Parathyroid adenoma (tissue), 2 donors: ENCODE data around the gene HOMER3.

Experiments used
- H2AFZ ChIP-seq: fragments of 300-600 bp; sonication (generic); one replicate; pipeline ENCODE4 v1.7.0; 2017; ENCODE audit warnings: antibody characterized with exemption, mild to moderate bottlenecking
- H3K27ac ChIP-seq: fragments of 300-600 bp; sonication (generic); one replicate; pipeline ENCODE4 v1.7.0; 2017
- H3K27me3 ChIP-seq: fragments of 300-600 bp; sonication (generic); one replicate; pipeline ENCODE4 v1.7.0; 2017; ENCODE audit warnings: low read length; ENCODE audit not compliant: control insufficient read depth, insufficient read depth
- H3K36me3 ChIP-seq: fragments of 300-600 bp; sonication (generic); one replicate; pipeline ENCODE4 v1.7.0; 2017; ENCODE audit warnings: low read length; ENCODE audit not compliant: control insufficient read depth, insufficient read depth
- H3K4me1 ChIP-seq: fragments of 300-600 bp; sonication (generic); one replicate; pipeline ENCODE4 v1.7.0; 2017; ENCODE audit warnings: control low read depth
- H3K4me2 ChIP-seq: fragments of 300-600 bp; sonication (generic); one replicate; pipeline ENCODE4 v1.7.0; 2017; ENCODE audit warnings: low read length
- H3K4me3 ChIP-seq: fragments of 300-600 bp; sonication (generic); one replicate; pipeline ENCODE4 v1.7.0; 2017; ENCODE audit warnings: low read depth, low read length
- H3K79me2 ChIP-seq: fragments of 300-600 bp; sonication (generic); one replicate; pipeline ENCODE4 v1.7.0; 2017; ENCODE audit warnings: control low read depth
- H3K9ac ChIP-seq: fragments of 300-600 bp; sonication (generic); one replicate; pipeline ENCODE4 v1.7.0; 2017; ENCODE audit warnings: mild to moderate bottlenecking
- H3K9me3 ChIP-seq: fragments of 300-600 bp; sonication (generic); one replicate; pipeline ENCODE4 v1.7.0; 2017; ENCODE audit warnings: low read length; ENCODE audit not compliant: control insufficient read depth
- TF ChIP-seq, protein P1 (sequence below): fragments of 300-600 bp; sonication (generic); IDR thresholded peaks from one replicate; pipeline ENCODE4 v1.7.0; 2017; ENCODE audit warnings: antibody characterized with exemption, mild to moderate bottlenecking
- donor health status: primary hyperparathyroidism.

Gene HOMER3

DNA sequence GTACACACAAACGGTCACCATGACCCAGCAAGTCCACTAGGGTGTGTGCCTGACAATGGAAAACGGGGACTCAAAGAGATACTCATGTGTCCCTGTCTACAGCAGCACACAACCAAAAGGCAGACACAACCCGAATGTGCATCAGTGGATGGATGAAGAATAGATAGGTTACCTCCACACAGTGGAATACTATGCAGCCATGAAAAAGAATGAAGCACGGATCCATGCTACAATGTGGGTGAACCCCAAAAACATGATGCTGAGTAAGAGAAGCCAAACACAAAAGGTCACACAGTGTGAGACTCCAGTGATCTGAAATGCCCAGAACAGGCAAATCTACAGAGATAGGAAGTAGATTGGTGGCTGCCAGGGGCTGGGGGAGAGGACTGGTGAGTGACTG, 54.0 kb downstream of the HOMER3 start:
- TF ChIP-seq, protein P1, sequence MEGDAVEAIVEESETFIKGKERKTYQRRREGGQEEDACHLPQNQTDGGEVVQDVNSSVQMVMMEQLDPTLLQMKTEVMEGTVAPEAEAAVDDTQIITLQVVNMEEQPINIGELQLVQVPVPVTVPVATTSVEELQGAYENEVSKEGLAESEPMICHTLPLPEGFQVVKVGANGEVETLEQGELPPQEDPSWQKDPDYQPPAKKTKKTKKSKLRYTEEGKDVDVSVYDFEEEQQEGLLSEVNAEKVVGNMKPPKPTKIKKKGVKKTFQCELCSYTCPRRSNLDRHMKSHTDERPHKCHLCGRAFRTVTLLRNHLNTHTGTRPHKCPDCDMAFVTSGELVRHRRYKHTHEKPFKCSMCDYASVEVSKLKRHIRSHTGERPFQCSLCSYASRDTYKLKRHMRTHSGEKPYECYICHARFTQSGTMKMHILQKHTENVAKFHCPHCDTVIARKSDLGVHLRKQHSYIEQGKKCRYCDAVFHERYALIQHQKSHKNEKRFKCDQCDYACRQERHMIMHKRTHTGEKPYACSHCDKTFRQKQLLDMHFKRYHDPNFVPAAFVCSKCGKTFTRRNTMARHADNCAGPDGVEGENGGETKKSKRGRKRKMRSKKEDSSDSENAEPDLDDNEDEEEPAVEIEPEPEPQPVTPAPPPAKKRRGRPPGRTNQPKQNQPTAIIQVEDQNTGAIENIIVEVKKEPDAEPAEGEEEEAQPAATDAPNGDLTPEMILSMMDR, result no peak
- no peak overlapping the region for H3K9ac ChIP-seq
- no peak overlapping the region for H2AFZ ChIP-seq
- no peak overlapping the region for H3K27ac ChIP-seq
- no peaks in the 10 kb centered on the region for H3K27me3 ChIP-seq
- H3K4me3 ChIP-seq, result no peak overlapping the region
- no peaks in the 10 kb centered on the region for H3K9me3 ChIP-seq
- no peaks in the 10 kb centered on the region for H3K79me2 ChIP-seq
- H3K36me3 ChIP-seq, result no peaks in the 10 kb centered on the region
- H3K4me2 ChIP-seq, result no peak overlapping the region
- H3K4me1 ChIP-seq, result no peaks in the 10 kb centered on the region

DNA sequence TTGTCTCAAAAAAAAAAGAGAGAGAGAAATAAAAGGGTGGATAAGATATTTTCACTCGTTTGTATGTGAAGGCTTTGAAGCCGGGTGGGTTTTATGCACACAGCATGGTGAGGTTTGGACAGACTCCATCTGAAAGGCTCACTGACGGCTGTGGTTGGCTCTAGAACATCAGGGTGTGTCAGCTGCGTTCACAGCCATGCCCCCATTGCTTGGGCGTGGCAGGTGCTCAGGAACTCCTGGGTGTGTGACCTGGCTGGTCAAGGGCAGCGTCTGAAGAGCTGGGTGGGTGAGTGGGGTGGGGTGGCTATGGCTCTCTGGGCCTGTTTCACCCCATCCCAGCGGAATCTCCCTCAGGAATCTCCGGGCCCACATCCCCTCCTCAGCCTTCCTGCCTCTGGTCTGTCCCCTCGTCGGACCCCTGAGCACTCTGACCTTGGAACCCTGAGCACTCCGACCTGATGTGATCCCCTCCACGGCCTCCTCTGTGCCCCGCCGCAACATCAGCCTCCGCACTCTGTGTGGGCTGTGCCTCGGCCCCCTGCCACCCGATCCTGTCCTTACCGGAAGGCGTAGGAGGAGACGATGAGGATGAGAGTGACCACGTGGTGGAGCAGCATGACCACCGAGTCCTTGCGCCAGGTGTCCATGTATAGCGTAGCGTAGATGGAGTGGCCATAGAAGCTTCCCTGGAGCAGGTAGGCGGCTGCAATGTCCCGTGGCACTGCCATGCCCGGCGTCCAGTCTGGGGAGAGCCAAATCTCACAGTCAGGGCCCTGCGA, 57.3 kb downstream of the HOMER3 start:
- no peak overlapping the region for H3K4me3 ChIP-seq
- TF ChIP-seq, protein P1, result no peak
- H3K27me3 ChIP-seq, result no peaks in the 10 kb centered on the region
- no peak overlapping the region for H3K4me2 ChIP-seq
- no peak overlapping the region for H3K27ac ChIP-seq
- H3K9me3 ChIP-seq, result no peaks in the 10 kb centered on the region
- H2AFZ ChIP-seq, result no peak overlapping the region
- H3K79me2 ChIP-seq, result no peaks in the 10 kb centered on the region
- H3K36me3 ChIP-seq, result no peaks in the 10 kb centered on the region
- H3K9ac ChIP-seq, result no peak overlapping the region
- no peaks in the 10 kb centered on the region for H3K4me1 ChIP-seq

DNA sequence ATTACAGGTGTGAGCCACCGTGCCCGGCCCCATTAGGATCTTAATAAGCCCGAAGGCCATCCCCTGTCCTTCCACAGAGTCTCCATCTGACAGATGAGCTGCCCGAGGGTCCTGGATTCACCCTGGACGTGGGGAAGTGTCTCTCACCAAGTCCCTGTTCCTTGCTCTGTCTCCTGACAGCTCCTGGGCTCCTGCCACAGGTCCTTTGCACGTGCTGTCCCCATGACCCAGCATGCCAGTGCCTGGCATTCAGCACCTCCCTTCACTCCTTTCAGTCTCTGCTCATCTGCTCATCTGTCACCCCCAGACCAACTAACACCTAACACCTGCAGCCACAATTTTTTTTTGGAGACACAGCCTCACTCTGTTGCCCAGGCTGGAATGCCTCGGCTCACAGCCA, 59.5 kb downstream of the HOMER3 start:
- Histone ChIP-seq H3K27ac (no peak overlapping the region), H3K9me3 (no peaks in the 10 kb centered on the region), H3K4me1 (no peaks in the 10 kb centered on the region), H2AFZ (no peak overlapping the region), H3K79me2 (no peaks in the 10 kb centered on the region), H3K36me3 (no peaks in the 10 kb centered on the region), H3K4me3 (no peak overlapping the region), H3K4me2 (no peak overlapping the region), H3K9ac (no peak overlapping the region), H3K27me3 (no peaks in the 10 kb centered on the region)
- TF ChIP-seq, protein P1, result no peak

DNA sequence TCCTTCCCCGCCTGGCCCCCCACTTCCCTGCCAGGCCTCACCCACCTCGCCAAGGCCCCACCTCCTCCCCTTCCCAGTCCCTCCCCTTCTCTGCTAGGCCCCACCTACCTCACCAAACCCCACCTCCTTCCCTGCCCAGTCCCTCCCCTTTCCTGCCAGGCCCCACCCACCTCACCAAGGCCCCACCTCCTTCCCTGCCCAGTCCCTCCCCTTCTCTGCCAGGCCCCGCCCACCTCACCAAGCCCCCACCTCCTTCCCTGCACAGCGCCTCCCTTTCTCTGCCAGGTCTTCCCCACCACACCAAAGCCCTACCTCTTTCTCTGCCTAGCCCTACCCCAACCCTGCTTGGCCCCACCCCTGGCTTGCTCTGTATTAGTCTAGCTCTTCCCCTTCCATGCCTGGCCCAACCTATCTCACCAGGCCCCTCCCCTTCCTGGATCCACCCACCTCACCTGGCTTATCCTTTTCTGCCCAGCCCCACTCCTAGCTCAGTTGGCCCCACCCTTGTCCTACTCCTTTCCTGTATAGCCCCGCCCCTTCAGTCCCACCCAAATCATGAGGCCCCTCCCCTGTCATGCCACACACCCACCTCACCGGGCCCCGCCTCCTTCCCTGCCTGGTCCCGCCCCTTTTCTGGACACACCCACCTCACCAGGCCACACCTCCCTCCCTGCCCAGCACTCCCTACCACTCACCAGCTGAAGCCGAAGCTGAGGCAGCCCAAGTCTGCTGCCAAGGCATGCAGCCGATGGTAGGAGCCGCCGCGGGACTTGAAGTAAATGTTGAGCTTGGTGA, 61.2 kb downstream of the HOMER3 start:
- Histone ChIP-seq H3K9ac (no peak overlapping the region), H3K27me3 (no peaks in the 10 kb centered on the region), H3K79me2 (no peaks in the 10 kb centered on the region)

More for the DNA sequence above, 61.2 kb downstream of the HOMER3 start:
- Histone ChIP-seq H3K9me3 (no peaks in the 10 kb centered on the region), H3K36me3 (no peaks in the 10 kb centered on the region), H3K4me2 (no peak overlapping the region), H3K4me3 (no peak overlapping the region), H3K27ac (no peak overlapping the region), H2AFZ (no peak overlapping the region), H3K4me1 (no peaks in the 10 kb centered on the region)
- TF ChIP-seq, protein P1, result no peak
